ENCODE data around the gene CSH1.
"Not testable (repeated sequence)": the region's sequence is repeated elsewhere in the genome, so short reads cannot be mapped to it uniquely, and the experiment has no call there.

The CSH1 gene

GRCh38 chr17:63896524-63897354 is at the start of gene CSH1:
TSS of gene CSH1 (minus strand) at chr17:63896574. CDS start at chr17:63896511, 63 bp downstream.
- not testable (repeated sequence) for DNase-seq (ENCODE audit: low spot score)

DNA sequence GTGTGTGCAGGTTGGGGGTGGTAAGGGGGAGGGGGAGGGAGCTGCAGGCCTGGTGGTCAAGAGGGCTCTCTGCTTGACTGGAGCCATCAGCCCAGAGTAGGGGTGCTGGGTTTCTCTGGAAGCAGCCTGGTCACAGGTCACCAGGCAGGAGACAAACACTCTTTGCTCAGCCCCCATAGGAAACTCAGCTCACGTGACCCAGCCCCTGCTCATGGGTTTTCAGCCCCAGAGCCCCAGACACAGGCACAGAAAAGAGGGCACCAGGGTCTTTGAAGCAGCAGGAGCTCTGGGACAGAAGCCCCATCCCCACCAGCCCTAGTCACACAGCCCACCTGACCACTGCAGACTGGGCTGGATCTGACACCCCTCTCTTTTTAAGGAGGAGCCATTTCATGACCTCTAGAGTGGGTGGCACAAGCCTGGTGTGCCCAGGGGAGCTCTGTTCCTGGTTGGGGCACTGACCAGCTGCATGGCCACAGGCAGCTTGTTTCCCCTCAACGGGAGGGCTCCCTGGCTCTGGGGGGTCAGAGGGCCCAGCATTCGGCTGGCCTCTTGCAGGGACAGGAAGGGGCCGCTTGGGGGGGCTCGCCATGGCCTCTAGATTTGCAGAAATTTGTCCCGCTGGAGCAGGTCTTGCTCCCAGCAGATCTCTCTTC is 49.5 kb upstream of the CSH1 start:
- no peak for DNase-seq (ENCODE audit: low spot score)

DNA sequence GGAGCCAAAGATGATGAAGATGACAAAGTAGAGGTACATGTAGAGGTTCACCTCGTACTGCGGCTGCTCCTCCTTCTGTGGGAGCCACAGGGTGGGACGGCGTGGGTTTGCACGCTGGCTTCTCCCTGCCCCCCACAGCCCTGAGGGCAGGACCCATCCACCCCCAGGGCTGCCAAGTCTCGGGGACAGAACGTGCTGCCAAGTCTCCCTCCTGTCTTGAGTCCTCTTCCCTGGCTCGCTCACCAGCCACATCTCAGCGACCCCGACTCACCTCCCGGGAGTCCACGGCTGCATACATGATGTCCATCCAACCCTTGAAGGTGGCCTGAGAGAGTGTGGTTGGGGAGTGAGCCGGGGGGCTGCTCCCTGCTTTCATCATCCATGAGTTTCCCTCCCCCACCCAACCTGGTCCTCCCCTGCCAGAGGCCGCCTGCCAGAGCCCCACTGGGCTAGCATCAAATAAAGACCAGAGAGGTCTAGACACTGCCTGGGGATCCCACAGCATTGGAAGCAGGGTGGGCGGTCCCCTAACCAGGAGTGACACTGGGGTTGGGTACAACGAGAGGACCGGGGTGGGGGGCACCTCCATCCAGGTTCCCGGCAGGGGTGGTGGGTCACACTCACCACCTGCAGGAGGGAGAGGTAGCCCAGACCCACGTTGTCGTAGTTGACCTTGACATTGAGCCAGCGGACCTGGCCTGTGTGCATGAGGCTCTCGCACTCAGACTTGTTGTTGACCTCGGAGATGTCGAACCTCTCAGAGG is 48.5 kb upstream of the CSH1 start:
- no peak for DNase-seq (ENCODE audit: low spot score)

GRCh38 chr17:63943745-63944144 is 47.4 kb upstream of the CSH1 start:
- DNase-seq (ENCODE audit: low spot score), result no peak

DNA sequence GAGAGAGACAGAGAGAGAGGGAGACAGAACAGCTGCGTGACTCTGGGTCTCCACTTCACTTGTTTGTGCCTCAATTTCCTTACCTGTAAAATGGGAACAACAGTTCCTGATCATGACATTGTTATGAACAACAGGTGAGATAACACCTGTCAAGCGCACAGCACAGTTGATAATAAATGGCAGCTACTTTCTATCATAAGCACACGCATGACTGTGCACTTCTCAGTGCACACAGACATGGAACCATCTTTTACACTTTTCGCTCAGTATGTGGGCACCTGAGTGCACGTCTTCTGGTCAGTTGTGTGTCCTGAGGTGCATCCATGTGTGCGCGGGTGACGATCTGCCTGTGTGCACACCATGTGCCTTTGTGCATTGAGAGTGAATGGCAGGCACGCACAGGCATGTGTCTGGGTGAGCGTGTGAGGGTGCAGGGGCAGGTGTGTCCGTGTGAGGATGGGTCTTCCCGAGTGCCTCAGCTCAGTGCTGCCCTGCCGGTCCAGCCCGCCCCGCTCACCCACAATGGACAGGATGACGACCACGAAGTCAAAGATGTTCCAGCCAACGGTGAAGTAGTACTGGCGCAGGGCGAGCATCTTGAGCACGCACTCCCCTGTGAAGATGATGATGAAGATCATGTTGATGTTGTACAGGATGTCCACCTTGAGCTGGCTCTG is 46.1 kb upstream of the CSH1 start:
- no peak for DNase-seq (ENCODE audit: low spot score)

DNA sequence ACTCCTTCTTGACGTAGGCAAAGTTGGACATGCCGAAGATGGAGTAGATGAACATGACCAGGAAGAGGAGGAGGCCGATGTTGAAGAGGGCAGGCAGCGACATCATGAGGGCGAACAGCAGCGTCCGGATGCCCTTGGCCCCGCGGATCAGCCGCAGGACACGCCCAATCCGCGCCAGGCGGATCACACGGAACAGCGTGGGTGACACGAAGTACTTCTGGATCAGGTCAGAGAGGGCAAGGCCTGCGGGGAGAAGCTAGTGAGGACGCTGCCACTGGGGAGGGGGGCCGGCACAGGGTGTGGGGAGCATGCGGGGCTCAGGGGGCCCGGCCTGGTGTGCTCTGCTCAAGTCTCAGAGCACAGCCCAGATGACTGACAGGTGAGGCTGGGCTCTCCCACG is 45.4 kb upstream of the CSH1 start:
- DNase-seq (ENCODE audit: low spot score), result no peak

- DNase-seq (ENCODE audit: low spot score), result no peak
Observed at GRCh38 chr17:63941162-63941561, 44.8 kb upstream of the CSH1 start.

- no peak for DNase-seq (ENCODE audit: low spot score)
Observed at GRCh38 chr17:63940584-63940983, 44.2 kb upstream of the CSH1 start.

DNA sequence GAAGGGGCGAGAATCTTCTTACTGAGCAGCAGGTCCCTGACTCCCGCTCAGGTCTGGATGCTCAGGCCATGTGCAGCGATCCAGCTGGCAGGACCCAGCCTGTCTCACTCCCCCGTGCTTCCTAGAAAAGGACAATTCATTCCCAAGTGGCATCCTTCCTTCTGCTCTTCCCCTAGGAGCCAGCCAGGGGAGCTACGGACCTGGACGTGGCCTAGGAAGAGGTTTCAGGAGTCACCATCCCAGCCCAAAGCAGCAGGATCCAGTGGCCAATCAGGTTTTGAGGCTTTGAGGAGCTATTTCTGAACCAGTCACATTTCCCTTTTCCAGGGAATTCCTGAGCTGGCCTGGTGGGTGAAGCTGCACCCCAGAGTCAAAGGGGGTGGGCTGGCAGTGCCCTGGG is 43.5 kb upstream of the CSH1 start:
- no peak for DNase-seq (ENCODE audit: low spot score)

- no peak for DNase-seq (ENCODE audit: low spot score)
Observed at GRCh38 chr17:63939401-63939800, 43.0 kb upstream of the CSH1 start.

- no peak for DNase-seq (ENCODE audit: low spot score)
Observed at GRCh38 chr17:63937920-63938319, 41.5 kb upstream of the CSH1 start.

- no peak for DNase-seq (ENCODE audit: low spot score)
Observed at GRCh38 chr17:63937319-63937718, 40.9 kb upstream of the CSH1 start.

DNA sequence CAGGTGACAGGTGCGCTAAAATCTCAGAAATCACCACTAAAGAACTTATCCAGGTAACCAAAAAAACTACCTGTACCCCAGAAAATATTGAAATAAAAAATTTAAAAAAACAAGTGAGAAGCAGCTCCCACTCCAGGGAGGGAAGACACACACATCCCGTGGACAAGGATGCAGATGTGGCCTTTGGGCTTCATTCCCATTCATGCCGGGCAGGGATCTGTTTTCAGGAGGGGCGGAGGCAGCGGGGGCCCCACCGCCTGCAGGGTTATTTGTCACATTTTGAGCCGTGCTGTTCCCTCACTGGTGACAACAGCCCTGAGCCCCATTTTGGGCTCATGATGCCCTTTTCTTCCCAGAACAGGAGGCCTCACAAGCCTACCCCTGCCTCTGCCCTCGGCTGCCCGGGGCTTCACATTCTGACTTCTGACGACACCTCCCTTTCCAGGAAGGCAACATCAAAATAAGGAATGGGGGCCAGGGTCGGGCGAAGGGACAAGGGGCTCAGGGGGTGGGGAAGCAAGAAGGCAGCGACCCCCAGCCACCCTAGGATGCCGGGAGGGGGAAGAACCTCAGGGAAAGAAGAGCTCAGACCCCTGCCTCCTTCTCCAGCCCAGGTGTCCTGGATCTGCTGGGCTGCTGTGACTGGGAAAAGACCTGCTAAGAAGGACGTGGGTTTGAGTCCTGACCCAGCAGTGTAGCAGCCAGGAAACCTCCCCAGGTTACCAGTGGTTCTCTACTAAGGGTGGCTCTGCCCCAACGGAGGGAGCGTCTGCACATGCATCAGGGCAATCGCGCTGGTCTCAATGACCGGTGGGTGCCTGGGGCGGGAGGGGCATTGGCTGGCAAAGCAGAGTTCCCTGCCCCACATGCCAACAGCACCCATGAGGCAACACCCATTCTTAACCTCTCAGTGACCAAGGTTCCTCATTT is 38.1 kb upstream of the CSH1 start:
- no peak for DNase-seq (ENCODE audit: low spot score)

GRCh38 chr17:63933598-63933997 is 37.2 kb upstream of the CSH1 start:
- no peak for DNase-seq (ENCODE audit: low spot score)

GRCh38 chr17:63932721-63933120 is 36.3 kb upstream of the CSH1 start:
- no peak for DNase-seq (ENCODE audit: low spot score)

GRCh38 chr17:63931981-63932561 is 35.7 kb upstream of the CSH1 start, which contains the start of gene CD79B:
TSS of gene CD79B (minus strand) at chr17:63932331. CDS start at chr17:63932261, 70 bp downstream.
- DNase-seq (ENCODE audit: low spot score), result no peak

DNA sequence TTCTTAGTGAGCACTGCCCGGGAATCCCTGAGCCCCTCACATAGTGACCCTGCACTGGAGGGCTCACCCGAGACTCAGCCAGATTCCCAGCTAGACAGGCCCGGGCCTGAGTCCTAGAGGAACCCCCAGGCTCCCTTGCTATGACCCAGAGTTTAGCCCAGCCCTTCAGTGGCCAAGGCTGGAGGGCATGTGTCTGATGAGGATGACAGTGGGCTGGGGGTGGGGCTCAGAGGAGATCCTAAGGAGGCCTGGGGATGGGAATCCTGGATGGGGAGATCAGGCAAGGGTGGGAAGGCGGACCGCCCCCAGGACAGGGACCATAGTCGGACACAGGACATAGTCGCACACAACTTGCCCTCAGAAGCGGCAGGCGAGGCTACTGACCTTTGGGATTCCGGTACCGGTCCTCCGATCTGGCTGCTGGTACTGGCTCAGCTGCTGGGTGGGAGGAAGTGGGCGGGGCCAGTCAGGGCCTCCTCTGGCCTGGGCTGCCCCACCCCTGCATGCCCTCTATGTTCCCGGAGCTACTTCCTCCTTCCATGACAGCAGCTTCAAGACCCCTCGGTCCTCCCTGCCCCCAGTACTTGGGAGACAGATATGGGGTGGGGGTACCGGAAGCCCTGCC is 34.7 kb upstream of the CSH1 start:
- no peak for DNase-seq (ENCODE audit: low spot score)

DNA sequence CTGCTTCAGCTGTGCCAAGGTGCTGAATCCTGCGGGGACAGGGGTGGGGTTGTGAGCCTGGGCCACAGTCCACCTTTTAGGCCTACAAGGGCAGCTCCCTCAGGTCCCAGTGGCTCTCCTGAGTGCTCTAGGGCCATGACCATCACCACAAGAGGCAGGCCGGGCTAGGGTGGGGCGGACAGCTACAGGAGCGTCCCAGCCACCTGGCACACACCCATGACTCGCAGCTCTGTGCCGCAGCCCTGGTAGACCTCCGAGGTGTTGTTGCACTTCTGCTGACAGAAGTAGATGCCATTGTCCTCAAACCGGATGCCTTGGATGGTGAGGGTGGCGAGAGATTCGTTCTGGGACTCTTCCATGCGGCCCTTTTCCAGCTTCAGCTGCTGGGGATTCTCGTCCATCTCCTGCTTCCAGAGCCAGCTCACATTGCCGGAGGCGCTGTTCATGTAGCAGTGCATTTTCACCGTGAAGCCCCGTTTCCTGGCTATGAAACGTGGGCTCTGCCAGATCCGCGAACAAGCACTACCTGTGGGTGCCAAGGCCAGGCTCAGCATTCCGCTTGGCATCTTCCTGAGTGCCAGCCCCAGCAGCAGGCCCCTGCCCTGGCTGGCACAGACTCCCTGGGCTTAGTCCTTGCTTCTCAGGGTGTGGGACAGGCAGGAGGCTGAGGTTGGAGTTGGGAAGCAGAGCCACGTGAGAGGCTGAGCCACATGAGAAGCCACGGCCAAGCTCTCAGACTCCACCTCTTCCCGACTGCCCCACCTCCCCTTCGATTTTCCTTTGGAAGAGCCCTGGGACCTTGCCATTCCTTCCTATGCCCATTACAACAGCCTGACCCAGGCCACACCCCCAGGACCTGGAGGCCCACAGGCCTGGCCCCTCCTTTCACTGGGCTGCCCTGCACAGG is 33.7 kb upstream of the CSH1 start:
- DNase-seq (ENCODE audit: low spot score), result no peak
